GM21526 (cell line): ENCODE results near the gene NDUFB8.
A peak's percentile ranks its signal among the peaks of the same experiment; 100 is the strongest.

ENCODE experiments used
- ATAC-seq: cut with Tn5 transposase; IDR thresholded peaks from one replicate; pipeline ENCODE4 v1.9.1; 2021; ENCODE audit warnings: moderate library complexity; ENCODE audit not compliant: unreplicated experiment, low FRiP score

Gene NDUFB8

GRCh38 chr10:100508691-100509150, 20.9 kb downstream of the NDUFB8 start:
- no peak for ATAC-seq

- no peak for ATAC-seq
Observed at GRCh38 chr10:100508266-100508665, 21.4 kb downstream of the NDUFB8 start.

GRCh38 chr10:100507357-100507732, 22.3 kb downstream of the NDUFB8 start:
- no peak for ATAC-seq

GRCh38 chr10:100506596-100507356, 22.9 kb downstream of the NDUFB8 start:
- no peak for ATAC-seq

GRCh38 chr10:100505164-100505563, 24.5 kb downstream of the NDUFB8 start:
- ATAC-seq, result no peak

- no peak for ATAC-seq
Observed at GRCh38 chr10:100504096-100504495, 25.6 kb downstream of the NDUFB8 start.

- no peak for ATAC-seq
Observed at GRCh38 chr10:100502926-100503494, 26.7 kb downstream of the NDUFB8 start.

GRCh38 chr10:100501423-100501822, 28.2 kb downstream of the NDUFB8 start:
- ATAC-seq, result no peak

- ATAC-seq, result no peak
Observed at GRCh38 chr10:100498059-100498458, 31.6 kb downstream of the NDUFB8 start.

- ATAC-seq, result no peak
Observed at GRCh38 chr10:100496567-100496966, 33.1 kb downstream of the NDUFB8 start.

GRCh38 chr10:100490531-100490930, 39.1 kb downstream of the NDUFB8 start:
- ATAC-seq, result no peak

- no peak for ATAC-seq
Observed at GRCh38 chr10:100489396-100489795, 40.3 kb downstream of the NDUFB8 start.

- no peak for ATAC-seq
Observed at GRCh38 chr10:100487529-100487928, 42.1 kb downstream of the NDUFB8 start.

GRCh38 chr10:100485801-100486495, 43.7 kb downstream of the NDUFB8 start:
- no peak for ATAC-seq

GRCh38 chr10:100485366-100485765, 44.3 kb downstream of the NDUFB8 start:
- ATAC-seq, result no peak

- ATAC-seq, result no peak
Observed at GRCh38 chr10:100483876-100484666, 45.6 kb downstream of the NDUFB8 start.

- no peak for ATAC-seq
Observed at GRCh38 chr10:100482834-100483185, 46.9 kb downstream of the NDUFB8 start.

GRCh38 chr10:100482181-100482833, 47.4 kb downstream of the NDUFB8 start:
- ATAC-seq, result no peak

- ATAC-seq, result peak; percentile 98
Observed at GRCh38 chr10:100481462-100482081, 48.1 kb downstream of the NDUFB8 start.

- no peak for ATAC-seq
Observed at GRCh38 chr10:100480002-100480401, 49.7 kb downstream of the NDUFB8 start.
